Activated T-cell treated with anti-CD3 and anti-CD28 coated beads for 48 hours (primary cell): Measurements from ENCODE around the gene DDA1.

Experiments used
- DNase-seq: peaks from one replicate; pipeline ENCODE4 v3.0.0-alpha.2; 2020; ENCODE audit warnings: low read depth

Gene DDA1

DNA sequence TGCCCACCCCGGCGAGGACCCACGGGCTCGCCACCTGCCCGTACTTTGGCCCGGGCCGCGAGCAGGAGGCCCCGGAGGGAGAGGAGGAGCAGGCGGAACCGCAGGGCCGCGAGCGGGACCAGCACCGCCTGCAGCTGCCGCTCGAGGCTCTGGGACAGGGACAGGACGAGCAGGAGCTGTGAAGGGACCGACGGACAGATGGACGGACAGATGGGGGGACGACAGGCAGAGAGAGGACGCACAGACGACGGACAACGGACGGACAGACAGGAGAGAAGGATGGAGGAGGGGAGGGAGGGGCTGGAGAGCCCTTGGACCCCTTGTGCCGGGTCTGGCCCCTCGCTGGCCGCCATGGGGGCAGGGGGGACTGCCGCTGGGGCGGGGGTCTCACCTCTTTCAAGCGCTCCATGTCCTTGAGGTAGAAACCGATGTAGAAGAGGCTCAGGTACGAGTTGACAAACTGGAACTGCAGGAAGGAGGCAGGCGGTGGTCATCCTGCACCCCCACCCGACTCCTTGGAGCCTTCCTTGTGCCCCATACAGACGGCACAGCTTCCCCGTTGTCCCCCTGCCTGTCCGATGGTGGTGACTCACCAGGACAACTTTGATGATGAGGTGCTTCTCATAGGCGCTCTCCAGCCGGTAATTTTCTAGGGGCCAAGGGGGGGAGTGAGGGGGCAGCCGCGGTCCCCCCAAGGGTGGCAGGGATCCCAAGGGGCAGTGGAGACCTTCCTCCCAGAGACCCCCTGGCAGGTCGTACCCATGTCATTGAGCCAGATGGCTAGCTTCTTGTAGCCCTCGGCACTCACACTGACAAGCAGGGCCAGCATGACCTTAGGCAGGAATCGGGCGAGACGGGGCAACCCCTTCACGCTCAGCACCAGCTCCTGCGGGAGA, 20.3 kb downstream of the DDA1 start:
- no peak for DNase-seq

DNA sequence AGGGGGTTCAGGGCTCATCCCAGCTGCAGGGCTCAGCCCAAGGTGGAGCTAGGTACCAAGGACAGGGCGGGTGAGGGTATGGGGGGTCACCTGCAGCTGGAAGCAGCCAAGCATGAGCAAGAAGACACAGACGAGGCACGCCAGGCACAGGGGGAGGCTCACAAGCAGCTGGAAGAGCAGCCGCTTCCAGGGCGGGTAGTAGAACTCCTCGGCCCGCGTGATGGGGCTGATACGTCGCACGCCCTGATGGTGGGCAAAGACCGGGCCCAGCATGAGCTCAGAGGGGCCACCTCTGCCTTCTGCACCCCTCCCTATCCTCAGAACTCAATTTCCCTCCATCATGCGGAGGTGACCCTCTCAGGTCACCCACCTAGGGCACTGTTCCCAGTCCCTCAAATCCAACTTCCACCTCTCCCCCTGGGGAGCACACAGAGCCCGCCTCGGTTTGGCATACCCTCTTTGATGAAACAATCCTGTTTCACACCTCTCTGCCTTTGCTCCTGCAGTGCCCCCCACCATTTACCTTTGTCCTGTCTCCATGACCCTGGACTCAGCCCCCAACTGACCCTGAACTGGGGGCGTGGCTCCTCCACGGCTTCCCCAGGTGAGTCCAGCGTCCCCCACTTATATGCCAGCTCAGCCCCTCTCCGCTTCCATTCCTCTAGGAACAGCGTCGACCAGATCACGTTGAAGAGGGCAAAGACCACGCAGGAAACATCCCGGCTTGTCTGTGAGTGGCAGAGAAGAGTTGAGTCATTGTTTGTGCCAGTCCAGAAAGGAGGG, 21.1 kb downstream of the DDA1 start:
- no peak for DNase-seq

DNA sequence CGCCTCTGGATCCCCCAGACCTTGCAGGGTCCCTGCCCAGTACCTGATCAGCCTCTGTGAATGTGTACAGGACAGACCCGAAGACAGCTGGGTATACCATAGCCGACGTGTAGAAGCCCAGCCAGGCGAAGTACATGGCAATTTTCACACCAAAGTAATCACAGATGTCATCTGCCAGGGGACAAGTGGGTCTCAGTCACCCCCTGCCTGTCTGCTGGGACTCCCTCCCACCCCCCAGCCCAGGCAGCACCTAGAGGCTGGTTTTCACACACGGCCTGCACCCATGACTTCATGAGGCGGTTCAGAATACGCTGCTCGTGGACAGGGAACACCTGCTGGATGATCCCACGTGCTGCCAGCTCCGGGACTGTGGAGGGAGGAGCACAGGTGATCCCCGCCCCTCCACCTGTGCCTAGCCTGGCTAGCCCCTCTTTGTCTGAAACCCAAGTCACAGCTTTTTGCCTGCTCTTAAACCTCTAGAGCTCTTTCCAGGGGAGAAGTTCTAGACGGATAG, 21.7 kb downstream of the DDA1 start:
- no peak for DNase-seq

DNA sequence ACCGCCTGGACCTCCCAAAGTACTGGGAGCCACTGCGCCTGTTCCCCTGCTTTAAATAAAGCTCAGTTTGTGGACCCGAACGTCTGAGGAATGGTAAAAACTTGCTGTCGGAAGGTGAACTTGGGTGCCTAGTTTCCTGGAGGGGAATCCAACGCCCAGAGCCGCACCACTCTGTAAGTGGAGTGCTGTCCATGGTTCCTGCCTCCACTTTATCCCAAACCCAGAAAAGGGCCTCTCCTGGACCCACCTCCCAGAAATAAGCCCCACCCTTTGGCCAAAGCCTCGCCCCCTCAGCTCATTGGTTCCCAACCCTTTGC, 23.0 kb downstream of the DDA1 start:
- no peak for DNase-seq

DNA sequence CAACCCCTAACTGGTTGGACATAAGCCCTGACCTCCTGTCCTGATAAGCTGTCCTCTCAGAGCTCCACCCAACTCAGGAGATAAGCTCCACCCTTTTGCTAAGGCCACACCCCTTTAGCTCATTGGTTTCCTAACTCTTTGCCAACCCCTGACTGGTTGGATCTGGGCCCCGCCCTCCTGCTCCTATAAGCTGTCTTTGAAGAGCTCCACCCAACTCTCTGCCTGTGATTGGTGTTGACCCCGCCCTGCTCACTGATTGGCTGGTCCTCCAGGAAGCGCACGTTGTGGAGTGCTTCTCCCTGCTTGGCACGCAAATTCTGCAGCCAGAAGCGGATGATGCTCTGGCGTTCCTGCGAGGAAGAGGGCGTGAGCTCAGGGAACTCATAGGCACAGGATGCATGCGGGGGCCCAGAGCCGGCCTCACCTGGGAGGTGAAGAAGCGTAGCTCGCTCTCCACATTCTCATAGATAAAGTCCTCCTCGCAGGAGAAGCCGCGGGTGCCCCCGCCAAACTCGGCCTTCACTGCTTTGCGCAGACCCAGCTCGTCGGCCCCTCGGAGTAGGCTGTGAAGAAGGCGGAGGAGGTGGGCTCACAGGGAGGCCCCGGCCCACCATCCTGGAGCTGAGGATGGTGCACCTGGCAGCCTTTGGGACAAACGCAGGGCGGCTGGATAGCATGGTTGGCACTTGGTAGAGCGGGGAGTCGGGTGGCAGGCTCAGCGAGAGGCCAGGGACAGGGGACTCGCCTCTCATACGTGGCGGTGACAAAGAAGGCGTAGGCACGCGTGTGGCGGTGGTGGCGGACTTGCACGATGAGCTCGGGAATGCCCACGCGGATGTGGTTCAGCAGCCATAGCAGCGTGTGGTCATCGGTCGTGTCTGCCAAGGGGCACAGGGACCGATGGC, 23.6 kb downstream of the DDA1 start:
- peak; percentile 53 for DNase-seq

DNA sequence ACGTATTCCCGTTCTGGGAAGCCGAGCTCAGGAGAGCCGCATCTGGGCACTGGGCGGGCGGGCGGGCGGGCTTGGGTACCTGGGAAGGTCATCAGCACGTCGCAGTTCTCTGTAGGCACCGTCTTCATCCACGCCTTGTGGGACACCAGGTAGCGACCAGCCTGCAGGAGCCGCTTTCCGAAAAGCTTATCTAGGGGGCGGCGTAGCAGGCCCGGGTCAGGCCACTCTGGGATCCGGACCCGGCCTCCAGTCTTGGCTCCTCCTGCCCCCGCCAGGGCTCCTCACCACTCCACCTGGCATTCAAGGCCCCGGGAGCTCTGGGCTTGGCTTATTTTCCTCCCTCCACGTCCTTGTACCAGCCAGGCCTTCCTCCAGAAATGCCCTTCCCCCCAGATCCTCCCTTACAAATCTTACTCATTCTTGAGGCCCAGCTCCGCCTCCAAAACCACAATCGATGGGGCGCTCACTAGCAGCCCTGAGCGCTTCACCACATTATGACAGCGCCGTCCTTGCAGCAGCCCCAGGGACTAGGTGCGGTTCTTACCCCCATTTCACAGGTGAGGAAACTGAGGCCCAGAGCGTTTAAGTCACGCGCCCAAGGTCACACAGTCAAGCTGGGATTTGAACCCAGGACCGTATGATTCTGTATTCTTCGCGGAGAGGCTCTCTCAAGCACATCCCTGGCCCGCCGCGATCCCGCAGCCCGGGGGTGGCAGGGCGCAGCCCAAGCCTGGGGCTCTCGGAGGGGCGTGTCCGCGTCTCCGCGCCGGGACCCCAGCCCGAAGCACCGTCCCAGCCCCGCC, 24.4 kb downstream of the DDA1 start:
- DNase-seq = peak; percentile 76

DNA sequence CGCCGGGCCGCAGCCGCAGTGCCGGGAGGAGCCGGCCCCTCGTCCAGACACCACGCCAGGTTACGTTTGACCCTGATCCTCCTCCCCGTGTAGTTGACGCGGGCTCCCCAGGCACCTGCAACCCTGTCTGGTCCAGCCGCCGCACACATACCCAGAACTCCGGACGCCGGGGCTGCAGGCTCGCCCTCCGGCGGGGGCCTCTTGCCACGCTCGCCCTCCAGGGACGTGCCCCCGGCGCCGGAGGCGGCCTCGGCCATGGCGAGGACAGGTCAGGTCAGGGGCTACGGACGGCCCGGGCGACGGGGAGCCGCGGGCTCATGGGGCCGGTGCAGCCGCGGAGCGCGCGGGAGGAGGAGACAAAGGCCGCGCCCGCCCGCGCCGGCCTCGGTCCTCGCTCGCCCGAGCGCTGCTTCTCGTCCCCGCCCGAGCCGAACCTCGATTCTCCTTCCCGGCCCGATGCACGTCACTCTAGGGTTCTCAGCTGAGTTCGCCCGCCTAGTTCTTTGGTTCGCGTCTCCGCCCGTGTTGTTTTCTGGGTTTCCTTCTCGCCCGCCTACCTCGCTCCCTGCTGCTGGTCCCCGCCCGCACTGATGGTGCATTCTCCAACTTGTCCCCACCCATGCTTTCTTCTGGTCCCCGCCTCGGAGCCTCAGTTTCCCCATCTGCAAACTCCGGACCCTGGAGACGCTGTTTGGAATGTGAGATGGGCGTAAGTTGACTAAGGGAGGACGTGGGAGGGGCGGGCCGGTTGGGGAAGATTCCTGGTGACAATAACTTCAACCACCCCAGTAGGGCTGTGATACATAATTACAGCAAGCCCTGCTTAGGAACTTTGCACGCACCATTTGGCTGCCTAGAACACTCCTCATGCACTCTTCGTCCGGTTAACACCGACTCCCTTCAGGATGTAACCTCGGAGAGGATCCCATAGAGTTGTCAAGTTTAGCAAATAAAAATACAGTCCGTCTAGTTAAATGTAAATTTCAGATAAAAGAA, 25.3 kb downstream of the DDA1 start, which contains the start of gene ANO8:
Gene ANO8, minus strand, starts transcription at position 442 of the 996 bp plus-strand sequence. Its CDS starts 185 bp downstream, at position 257.
- peak; percentile 95 for DNase-seq

DNA sequence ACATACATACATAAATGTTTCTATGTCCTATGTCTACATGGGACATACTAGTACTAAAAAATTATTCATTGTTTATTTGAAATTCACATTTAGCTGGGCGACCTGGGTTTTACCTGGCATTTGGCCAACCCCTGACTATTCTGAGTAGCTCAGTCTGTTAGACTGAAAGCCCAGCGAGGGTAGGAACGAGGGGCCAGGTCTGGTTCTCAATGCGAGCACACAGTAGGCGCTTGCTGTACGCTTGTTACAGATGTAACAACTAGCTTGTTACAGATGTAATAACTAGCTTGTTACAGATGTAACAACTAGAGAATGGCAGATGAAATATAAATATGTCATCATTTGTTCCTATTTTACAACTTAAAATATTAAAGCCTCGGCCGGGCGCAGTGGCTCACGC, 26.2 kb downstream of the DDA1 start:
- no peak for DNase-seq

DNA sequence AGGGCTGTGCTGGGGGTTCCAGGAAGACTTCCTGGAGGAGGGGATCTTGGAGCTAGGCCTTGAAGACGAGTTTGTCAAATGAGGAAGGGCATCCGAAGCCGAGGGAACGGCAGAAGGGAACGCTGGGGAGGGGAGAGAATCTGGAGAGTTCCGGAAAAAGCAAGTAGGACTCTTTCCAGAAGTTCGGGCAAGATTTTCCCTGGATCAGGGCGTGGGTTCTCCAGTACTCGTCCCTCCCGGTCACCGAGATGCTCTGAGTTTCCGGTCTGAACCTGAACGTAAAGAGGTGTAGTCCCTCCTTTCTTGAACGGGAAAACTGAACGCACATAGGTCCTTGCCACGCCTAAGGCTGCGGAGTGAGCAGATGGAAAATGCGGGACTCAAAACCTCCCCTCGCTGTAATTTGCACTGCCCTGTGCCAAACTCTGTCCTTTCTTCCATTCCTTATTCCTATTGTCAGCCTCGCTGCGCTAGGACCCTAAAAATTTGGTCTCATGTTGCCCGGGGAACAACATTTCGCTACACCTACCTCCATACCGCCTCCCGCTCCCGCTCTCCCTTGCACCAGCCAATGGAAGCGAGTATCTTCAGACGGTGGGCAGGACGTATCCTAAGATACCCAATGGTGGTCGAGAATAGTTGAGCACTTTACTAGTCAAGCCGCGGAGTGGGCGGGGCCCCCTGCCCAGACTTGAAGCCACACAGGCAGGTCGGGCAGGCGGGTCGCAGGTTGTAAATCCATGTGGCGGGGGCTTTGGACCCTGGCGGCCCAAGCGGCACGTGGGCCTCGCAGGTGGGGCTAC, 27.7 kb downstream of the DDA1 start, which contains the start of gene GTPBP3:
Gene GTPBP3, plus strand, starts transcription at position 682 of the 803 bp plus-strand sequence. Its CDS starts 59 bp downstream, at position 741.
- DNase-seq = peak; percentile 94

DNA sequence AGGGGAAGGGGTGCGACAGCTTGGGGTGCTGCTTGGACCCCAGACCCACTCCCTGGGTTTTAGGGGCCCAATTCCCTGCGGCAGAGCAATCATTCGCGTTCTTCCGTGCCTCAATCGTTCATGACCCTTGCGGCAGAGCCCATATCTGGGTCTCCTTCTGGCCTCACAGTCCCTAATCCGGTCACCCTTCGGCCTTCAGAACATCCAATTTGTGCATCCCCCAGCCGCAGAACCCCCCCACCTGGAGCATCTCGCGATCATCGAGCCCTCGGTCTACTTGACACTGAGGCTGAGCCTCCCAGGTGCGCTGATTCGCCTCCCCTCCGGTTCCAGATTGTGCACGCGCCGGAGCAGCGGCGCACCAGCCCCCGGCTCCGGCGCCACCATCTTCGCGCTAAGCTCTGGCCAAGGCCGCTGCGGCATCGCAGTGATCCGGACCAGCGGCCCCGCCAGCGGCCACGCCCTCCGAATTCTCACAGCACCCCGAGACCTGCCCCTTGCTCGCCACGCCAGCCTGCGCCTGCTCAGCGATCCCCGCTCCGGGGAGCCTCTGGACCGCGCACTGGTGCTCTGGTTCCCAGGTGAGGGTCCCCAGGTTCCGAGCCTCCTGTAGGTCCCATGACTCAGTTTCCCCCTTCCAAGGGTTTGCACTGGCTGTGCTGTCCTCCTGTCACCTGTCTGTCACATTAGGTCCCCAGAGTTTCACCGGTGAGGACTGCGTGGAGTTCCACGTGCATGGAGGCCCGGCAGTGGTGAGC, 28.5 kb downstream of the DDA1 start:
- DNase-seq = peak; percentile 56

DNA sequence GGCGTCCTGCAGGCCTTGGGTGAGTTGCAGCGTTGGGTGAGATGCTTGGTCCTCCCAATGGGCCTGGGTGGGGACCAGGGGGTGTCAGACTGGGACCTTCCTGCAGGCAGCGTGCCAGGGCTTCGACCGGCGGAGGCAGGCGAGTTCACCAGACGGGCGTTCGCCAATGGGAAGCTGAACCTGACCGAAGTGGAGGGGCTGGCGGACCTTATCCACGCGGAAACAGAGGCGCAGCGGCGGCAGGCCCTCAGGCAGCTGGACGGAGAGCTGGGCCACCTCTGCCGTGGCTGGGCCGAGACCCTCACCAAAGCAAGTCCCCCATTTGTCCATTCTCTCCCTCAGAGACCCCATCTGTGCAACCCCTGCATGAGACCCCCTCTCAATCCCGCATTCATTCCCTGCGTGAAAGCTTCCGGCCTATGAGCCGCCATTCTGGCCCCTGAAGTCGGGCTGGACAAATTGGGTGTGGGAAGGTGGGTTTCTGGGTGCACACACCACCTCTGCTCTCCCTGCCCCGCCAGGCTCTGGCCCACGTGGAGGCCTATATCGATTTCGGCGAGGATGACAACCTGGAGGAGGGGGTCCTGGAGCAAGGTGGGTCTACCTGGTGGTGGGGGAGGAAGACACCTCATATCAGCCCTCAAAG, 29.2 kb downstream of the DDA1 start:
- no peak for DNase-seq

DNA sequence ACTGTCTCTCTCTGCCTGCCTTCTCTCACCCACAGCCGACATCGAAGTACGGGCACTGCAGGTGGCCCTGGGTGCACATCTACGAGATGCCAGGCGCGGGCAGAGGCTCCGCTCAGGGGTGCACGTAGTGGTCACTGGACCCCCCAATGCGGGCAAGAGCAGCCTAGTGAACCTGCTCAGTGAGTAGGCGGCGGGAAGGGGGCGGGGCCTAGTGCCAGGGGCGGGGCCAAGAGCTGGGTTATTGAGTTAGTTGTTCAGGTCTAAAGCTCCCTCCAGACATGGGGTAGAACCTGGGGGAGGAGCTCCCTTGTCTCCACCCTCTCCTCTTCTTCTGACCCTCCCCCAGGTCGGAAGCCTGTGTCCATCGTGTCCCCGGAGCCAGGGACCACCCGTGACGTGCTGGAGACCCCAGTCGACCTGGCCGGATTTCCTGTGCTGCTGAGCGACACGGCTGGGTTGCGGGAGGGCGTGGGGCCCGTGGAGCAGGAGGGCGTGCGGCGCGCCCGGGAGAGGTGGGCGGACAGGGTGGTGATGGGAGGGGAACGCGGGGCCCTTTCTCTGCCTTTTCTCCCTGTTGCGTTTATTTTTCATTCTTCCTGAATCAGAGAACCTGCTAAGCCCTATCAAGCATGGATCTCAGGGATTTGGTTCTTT, 29.9 kb downstream of the DDA1 start:
- DNase-seq = peak; percentile 56

DNA sequence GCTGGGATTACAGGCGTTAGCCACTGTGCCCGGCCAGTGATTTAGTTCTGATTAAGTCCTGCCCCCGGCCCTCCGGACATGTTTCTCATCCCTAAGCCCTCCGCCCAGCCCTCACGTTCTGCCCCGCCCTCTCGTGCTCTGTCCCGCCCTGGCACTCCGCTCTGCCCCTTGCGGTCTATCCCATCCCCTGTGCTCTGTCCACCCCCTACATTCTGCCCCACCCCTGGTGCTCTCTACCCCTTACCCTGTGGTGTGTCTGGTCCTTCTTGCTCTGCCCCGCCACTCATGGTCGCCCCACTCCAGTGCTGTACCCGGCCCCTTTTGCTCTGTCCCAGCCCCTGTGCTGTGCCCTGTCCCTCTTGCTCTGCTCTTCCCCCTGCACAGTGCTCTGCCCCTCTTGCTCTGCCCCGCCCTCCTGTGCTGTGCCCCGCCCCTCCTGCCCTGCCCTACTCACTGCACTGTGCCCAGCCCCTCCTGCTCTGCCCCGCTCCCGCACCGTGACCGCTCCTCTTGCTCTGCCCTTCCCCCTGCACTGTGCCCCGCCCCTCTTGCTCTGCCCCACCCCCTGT, 31.0 kb downstream of the DDA1 start:
- no peak for DNase-seq

DNA sequence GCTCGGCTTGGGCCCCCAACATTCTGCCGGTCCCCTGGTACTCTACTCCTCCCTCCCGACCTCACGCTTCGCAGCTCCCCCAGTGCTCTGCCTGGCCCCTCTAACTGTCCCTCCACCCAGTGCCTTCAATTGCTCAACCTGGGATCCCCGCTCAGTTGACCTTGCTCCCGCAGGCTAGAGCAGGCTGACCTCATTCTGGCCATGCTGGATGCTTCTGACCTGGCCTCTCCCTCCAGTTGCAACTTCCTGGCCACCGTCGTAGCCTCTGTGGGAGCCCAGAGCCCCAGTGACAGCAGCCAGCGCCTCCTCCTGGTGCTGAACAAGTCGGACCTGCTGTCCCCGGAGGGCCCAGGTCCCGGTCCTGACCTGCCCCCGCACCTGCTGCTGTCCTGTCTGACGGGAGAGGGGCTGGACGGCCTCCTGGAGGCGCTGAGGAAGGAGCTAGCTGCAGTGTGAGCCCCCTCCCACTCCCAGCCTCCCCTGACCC, 31.6 kb downstream of the DDA1 start:
- DNase-seq = no peak

DNA sequence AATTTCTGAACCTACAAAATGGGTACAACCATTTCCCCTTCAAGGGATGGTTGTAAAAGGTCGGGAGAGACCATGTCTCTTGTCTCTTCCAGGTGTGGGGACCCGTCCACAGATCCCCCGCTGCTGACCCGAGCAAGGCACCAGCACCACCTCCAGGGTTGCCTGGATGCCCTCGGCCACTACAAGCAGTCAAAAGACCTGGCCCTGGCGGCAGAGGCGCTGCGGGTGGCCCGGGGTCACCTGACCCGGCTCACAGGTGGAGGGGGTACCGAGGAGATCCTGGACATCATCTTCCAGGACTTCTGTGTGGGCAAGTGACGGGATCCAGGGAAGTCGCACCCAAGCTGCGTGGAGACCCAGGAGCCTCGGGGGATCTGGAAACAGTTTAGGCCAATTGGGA, 32.0 kb downstream of the DDA1 start:
- no peak for DNase-seq

DNA sequence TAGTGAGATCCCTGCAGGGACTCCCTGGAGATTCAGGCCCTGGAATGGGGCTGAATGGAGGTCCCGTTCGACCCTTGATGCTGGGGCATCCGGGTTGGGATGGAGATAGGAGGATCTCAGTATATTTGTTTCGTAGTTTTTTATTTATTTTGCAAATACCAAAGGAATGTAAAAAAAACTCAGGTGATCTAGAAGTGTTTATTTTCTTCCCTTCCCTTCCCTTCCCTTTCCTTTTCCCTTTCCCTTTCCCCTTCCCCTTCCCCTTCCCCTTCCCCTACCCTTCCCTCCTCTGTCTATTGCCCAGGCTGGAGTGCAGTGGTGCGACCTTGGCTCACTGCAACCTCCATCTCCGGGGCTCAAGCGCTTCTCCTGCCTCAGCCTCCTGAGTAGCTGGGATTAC, 32.5 kb downstream of the DDA1 start:
- DNase-seq = no peak
